Activated CD4-positive, alpha-beta T cell treated with anti-CD3 and anti-CD28 coated beads, Interleukin-2, amount 50 U/mL, for 24 hours (primary cell): ENCODE results near the gene GTF2H1.

ENCODE experiments used
- DNase-seq, 2 donors: peaks; one replicate each; pipeline ENCODE4 v3.0.0-alpha.2; 2020; ENCODE audit warnings: low read depth in 1 of 2, low spot score in 1 of 2

GTF2H1 gene

GRCh38 chr11:18321969-18322711, at the start of gene GTF2H1, which contains the start of gene HPS5:
GTF2H1 (plus strand) TSS chr11:18322567; CDS start chr11:18333075, 10,508 bp downstream.
HPS5 (minus strand) TSS chr11:18322140; CDS start chr11:18317858, 4,282 bp downstream.
- peak; percentile 87 to 95 for DNase-seq

- no peak for DNase-seq
Measured at GRCh38 chr11:18277565-18278271, 44.6 kb upstream of the GTF2H1 start.

- no peak for DNase-seq
Measured at GRCh38 chr11:18280438-18281045, 41.8 kb upstream of the GTF2H1 start.

GRCh38 chr11:18282626-18283025, 39.7 kb upstream of the GTF2H1 start:
- DNase-seq = no peak

GRCh38 chr11:18285841-18286240, 36.5 kb upstream of the GTF2H1 start:
- no peak for DNase-seq

GRCh38 chr11:18288911-18289310, 33.5 kb upstream of the GTF2H1 start:
- no peak for DNase-seq

- DNase-seq = no peak
Measured at GRCh38 chr11:18294862-18295261, 27.5 kb upstream of the GTF2H1 start.

GRCh38 chr11:18295316-18295715, 27.1 kb upstream of the GTF2H1 start:
- no peak for DNase-seq

GRCh38 chr11:18299721-18300120, 22.6 kb upstream of the GTF2H1 start:
- DNase-seq = no peak

- DNase-seq = no peak
Measured at GRCh38 chr11:18304745-18305144, 17.6 kb upstream of the GTF2H1 start.

- DNase-seq = no peak
Measured at GRCh38 chr11:18307461-18308139, 14.8 kb upstream of the GTF2H1 start.

- DNase-seq = no peak
Measured at GRCh38 chr11:18308242-18308641, 14.1 kb upstream of the GTF2H1 start.

GRCh38 chr11:18309691-18310090, 12.7 kb upstream of the GTF2H1 start:
- no peak for DNase-seq

GRCh38 chr11:18310800-18311340, 11.5 kb upstream of the GTF2H1 start:
- no peak for DNase-seq

- DNase-seq = no peak
Measured at GRCh38 chr11:18312012-18312411, 10.4 kb upstream of the GTF2H1 start.

GRCh38 chr11:18312663-18313420, 9.5 kb upstream of the GTF2H1 start:
- DNase-seq = no peak

- DNase-seq = no peak
Measured at GRCh38 chr11:18313965-18314763, 8.2 kb upstream of the GTF2H1 start.

- DNase-seq = no peak
Measured at GRCh38 chr11:18314784-18315523, 7.4 kb upstream of the GTF2H1 start.

- DNase-seq = no peak
Measured at GRCh38 chr11:18315893-18316292, 6.5 kb upstream of the GTF2H1 start.
